Keratinocyte (primary cell): ENCODE results near the gene TDRKH. TPM values are rescaled to one million over a fixed set of nuclear protein-coding genes. Genes with fewer than 3 reads are reported as not detected.

ENCODE experiments used
- DNase-seq: peaks from one replicate; pipeline ENCODE4 v3.0.0-alpha.2; 2011; ENCODE audit warnings: low read depth, missing footprints, low spot score
- FAIRE-seq: peaks from 2 replicates; lab custom pipeline; 2011; peaks lifted over from hg19 to GRCh38; lab: Jason Lieb, UNC
- H2AFZ ChIP-seq: 2 replicates; pipeline ENCODE4 v1.6.0; 2012; ENCODE audit warnings: low read length, control low read depth, inconsistent platforms; ENCODE audit not compliant: control insufficient read depth
- H3K27ac ChIP-seq: 2 replicates; pipeline ENCODE4 v1.5.1; 2011; ENCODE audit warnings: low read length; ENCODE audit not compliant: control insufficient read depth, insufficient read depth
- H3K27me3 ChIP-seq: 3 replicates; pipeline ENCODE4 v1.6.0; 2011; ENCODE audit warnings: low read length; ENCODE audit not compliant: control insufficient read depth, insufficient read depth; ENCODE audit errors: extremely low read depth
- H3K36me3 ChIP-seq, 2 experiments: 2 replicates in 1 of 2; 3 replicates in 1 of 2; pipeline ENCODE4 v1.5.1; 2011; ENCODE audit warnings: low read length in 2 of 2, mild to moderate bottlenecking in 1 of 2; ENCODE audit not compliant: control insufficient read depth in 2 of 2, insufficient read depth in 2 of 2; ENCODE audit errors: extremely low read depth in 1 of 2
- H3K4me1 ChIP-seq: 3 replicates; pipeline ENCODE4 v1.5.1; 2011; ENCODE audit warnings: low read length; ENCODE audit not compliant: control insufficient read depth, insufficient read depth; ENCODE audit errors: extremely low read depth
- H3K4me2 ChIP-seq: 3 replicates; pipeline ENCODE4 v1.6.0; 2011; ENCODE audit warnings: low read depth, low read length; ENCODE audit not compliant: control insufficient read depth, insufficient read depth; ENCODE audit errors: extremely low read depth
- H3K4me3 ChIP-seq, 3 experiments: fragments of 200-600 bp in 1 of 3; sonication (generic) in 1 of 3; 2 replicates in 2 of 3; 3 replicates in 1 of 3; pipeline ENCODE4 v1.5.1; 2011 to 2016; ENCODE audit warnings: low read length in 3 of 3, mild to moderate bottlenecking in 3 of 3, control low read depth in 2 of 3, inconsistent platforms in 1 of 3, low read depth in 1 of 3, mixed read lengths in 1 of 3, mixed run types in 1 of 3, moderate library complexity in 1 of 3; ENCODE audit not compliant: control insufficient read depth in 2 of 3, insufficient read depth in 2 of 3; ENCODE audit errors: extremely low read depth in 1 of 3
- H3K79me2 ChIP-seq: 2 replicates; pipeline ENCODE4 v1.6.0; 2012; ENCODE audit warnings: low read length; ENCODE audit not compliant: control insufficient read depth, insufficient read depth
- H3K9ac ChIP-seq: 3 replicates; pipeline ENCODE4 v1.6.0; 2011; ENCODE audit warnings: low read length; ENCODE audit not compliant: control insufficient read depth, insufficient read depth; ENCODE audit errors: extremely low read depth
- H3K9me1 ChIP-seq: 3 replicates; pipeline ENCODE4 v1.6.0; 2011; ENCODE audit warnings: low read length; ENCODE audit not compliant: control insufficient read depth, insufficient read depth; ENCODE audit errors: extremely low read depth
- H3K9me3 ChIP-seq: 2 replicates; pipeline ENCODE4 v1.5.1; 2012; ENCODE audit warnings: low read depth, low read length; ENCODE audit not compliant: control insufficient read depth
- H4K20me1 ChIP-seq: 3 replicates; pipeline ENCODE4 v1.6.0; 2011; ENCODE audit warnings: low read length; ENCODE audit not compliant: control insufficient read depth, insufficient read depth; ENCODE audit errors: extremely low read depth
- EZH2 ChIP-seq: IDR thresholded peaks from one replicate; pipeline ENCODE4 v1.6.1; 2012; ENCODE audit warnings: inconsistent platforms, mild to moderate bottlenecking, low read length, moderate library complexity
- dilution Hi-C: fragments of 300-500 bp; cut with MboI; formaldehyde crosslinking; loops from one replicate; pipeline ENCODE4 v1.7.0; 2020; ENCODE audit warnings: low sequenced_read_pairs; ENCODE audit not compliant: extremely low pct_ligation_motif_present
- polyA plus RNA-seq, 5 experiments: library from polyadenylated mRNA; depleted of rRNA in 3 of 5; stranded (reverse) in 3 of 5; stranded (forward) in 1 of 5; unstranded in 1 of 5; fragments of >200 nt; gene quantifications; 1 replicate in 1 of 5; 2 replicates in 3 of 5; 3 replicates in 1 of 5; pipeline versions ENCODE4 v1.2.1 to v1.2.3, GENCODE V29; 2011 to 2012; ENCODE audit warnings: missing spikeins in 2 of 5, low read depth in 1 of 5, low replicate concordance in 1 of 5
- TF ChIP-seq, protein P1 (sequence below), 3 experiments: IDR thresholded peaks in 1 of 3; conservative IDR thresholded peaks in 1 of 3; optimal IDR thresholded peaks in 1 of 3; 2 replicates in 2 of 3; 3 replicates in 1 of 3; pipeline versions ENCODE3 to v1.5.1; 2011; ENCODE audit warnings: low read length in 3 of 3, mild to moderate bottlenecking in 3 of 3, moderate library complexity in 2 of 3, control low read depth in 1 of 3, inconsistent platforms in 1 of 3; ENCODE audit not compliant: insufficient read depth in 2 of 3; ENCODE audit errors: extremely low read depth in 1 of 3

Gene TDRKH
- polyA plus RNA-seq, 1 donor (not counting 4 experiments of a cell fraction or from before 2014, with no cell fraction given) = 9.7 TPM

DNA sequence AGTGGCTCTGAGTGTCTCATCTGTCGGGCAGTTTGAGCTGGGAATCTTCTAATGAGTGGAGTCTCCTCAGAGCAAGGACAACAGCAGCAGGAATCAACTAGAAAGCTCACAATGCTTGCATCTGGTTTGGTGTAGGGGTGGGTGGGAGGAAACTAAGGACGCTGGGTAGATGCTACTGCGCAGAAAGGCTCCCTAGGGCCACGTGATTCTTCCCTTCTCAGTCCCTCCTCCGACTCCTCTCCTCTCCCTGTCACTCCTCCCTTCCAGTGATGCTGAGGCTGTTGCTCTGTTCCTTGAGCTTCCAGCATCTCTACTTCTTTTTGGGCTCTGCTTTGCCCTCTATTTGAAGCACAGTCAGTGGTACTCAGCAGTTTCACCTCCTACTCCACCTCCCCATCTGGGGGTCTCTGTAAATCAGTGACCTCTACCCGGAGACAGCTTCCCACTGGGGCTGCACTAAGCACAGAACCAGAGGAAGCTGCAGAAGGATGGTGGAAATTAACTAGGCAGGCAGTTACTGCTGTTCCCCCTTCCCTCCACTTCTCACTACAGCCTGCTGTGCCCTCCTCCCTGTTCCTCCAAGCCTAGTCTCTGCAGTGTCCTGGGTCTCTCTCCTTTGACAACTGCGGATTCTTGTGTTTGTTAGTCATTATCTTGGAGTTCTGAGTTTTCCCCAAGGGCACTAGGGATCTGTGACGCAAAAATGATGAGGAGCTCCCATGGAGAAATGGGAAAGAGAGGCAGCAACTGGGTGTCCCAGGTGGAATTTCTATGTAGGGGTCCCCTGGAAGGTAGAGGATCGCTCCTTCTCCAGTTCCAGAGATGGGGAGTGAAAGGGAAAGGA lies 9.1 kb upstream of the TDRKH start:
- peaks cover 22% of the 10 kb centered on the region for H3K27me3 ChIP-seq
- TF ChIP-seq, protein P1, sequence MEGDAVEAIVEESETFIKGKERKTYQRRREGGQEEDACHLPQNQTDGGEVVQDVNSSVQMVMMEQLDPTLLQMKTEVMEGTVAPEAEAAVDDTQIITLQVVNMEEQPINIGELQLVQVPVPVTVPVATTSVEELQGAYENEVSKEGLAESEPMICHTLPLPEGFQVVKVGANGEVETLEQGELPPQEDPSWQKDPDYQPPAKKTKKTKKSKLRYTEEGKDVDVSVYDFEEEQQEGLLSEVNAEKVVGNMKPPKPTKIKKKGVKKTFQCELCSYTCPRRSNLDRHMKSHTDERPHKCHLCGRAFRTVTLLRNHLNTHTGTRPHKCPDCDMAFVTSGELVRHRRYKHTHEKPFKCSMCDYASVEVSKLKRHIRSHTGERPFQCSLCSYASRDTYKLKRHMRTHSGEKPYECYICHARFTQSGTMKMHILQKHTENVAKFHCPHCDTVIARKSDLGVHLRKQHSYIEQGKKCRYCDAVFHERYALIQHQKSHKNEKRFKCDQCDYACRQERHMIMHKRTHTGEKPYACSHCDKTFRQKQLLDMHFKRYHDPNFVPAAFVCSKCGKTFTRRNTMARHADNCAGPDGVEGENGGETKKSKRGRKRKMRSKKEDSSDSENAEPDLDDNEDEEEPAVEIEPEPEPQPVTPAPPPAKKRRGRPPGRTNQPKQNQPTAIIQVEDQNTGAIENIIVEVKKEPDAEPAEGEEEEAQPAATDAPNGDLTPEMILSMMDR (optimal IDR thresholded peaks at IDR 0.05 in 1 of 3, IDR thresholded peaks at IDR 0.05 in 1 of 3, conservative IDR thresholded peaks at IDR 0.05 in 1 of 3; ENCODE audit: extremely low read depth in 1 of 3, insufficient read depth in 2 of 3, low read length in 3 of 3) = no peak
- no peak for TF ChIP-seq EZH2
- dilution Hi-C loops = no loop called here
- H3K9me1 ChIP-seq = no peaks in the 10 kb centered on the region
- H3K9ac ChIP-seq = no peak overlapping the region
- no peak overlapping the region for H3K27ac ChIP-seq
- H2AFZ ChIP-seq = no peak overlapping the region
- H3K9me3 ChIP-seq = no peaks in the 10 kb centered on the region
- no peak overlapping the region for H3K4me2 ChIP-seq
- DNase-seq (no peak), FAIRE-seq (no peak)
- no peaks in the 10 kb centered on the region for H3K36me3 ChIP-seq
- H3K79me2 ChIP-seq = no peaks in the 10 kb centered on the region
- no peak overlapping the region for H3K4me3 ChIP-seq
- H4K20me1 ChIP-seq = no peaks in the 10 kb centered on the region
- H3K4me1 ChIP-seq = peaks cover 8% of the 10 kb centered on the region

- peaks cover 15% of the 10 kb centered on the region for H3K27me3 ChIP-seq
- no peaks in the 10 kb centered on the region for H4K20me1 ChIP-seq
- H3K4me3 ChIP-seq = no peak overlapping the region
- TF ChIP-seq EZH2 = no peak
- TF ChIP-seq, protein P1 (optimal IDR thresholded peaks at IDR 0.05 in 1 of 3, IDR thresholded peaks at IDR 0.05 in 1 of 3, conservative IDR thresholded peaks at IDR 0.05 in 1 of 3; ENCODE audit: extremely low read depth in 1 of 3, insufficient read depth in 2 of 3, low read length in 3 of 3) = no peak
- H2AFZ ChIP-seq = no peak overlapping the region
- no peak overlapping the region for H3K27ac ChIP-seq
- peaks cover 8% of the 10 kb centered on the region for H3K4me1 ChIP-seq
- H3K9me3 ChIP-seq = no peaks in the 10 kb centered on the region
- DNase-seq (no peak), FAIRE-seq (no peak)
- H3K79me2 ChIP-seq = no peaks in the 10 kb centered on the region
- H3K9ac ChIP-seq = no peak overlapping the region
- H3K4me2 ChIP-seq = no peak overlapping the region
- dilution Hi-C loops = no loop called here
- no peaks in the 10 kb centered on the region for H3K36me3 ChIP-seq
- no peaks in the 10 kb centered on the region for H3K9me1 ChIP-seq
Measured at GRCh38 chr1:151798571-151798970, 8.3 kb upstream of the TDRKH start.
